AG20443 (cell line): Measurements from ENCODE around the gene OR6C4.
"Not testable (repeated sequence)": the region's sequence is repeated elsewhere in the genome, so short reads cannot be mapped to it uniquely, and the experiment has no call there.

Experiments
- DNase-seq: peaks from one replicate; pipeline ENCODE4 v3.0.0; 2012; ENCODE audit warnings: low spot score, mixed read lengths

OR6C4 gene

GRCh38 chr12:55549302-55549701 is at the start of gene OR6C4:
Gene OR6C4, plus strand, starts transcription at chr12:55549602. Its CDS starts 1,625 bp downstream, at chr12:55551227.
- DNase-seq: no peak

DNA sequence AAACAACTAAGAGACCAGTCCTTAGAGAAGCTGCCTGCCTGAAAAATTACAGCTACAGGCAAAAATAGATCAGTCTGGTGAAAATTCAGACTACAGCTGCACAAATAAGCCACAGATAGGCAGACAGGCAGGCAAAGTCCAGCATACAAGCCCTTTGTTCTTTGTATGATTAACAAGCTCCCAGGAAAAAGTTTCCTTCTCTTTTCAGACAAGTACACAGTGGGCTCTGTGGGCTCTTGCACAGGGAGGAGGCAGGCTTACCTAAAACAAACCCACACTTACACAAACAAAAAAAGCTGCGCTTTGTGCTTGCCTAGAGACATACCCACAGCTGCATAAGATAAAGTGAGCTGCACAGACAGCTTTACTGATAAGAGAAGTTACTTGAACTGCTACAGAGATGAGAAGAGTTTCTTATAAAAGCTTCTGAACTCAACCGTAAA is 49.6 kb upstream of the OR6C4 start:
- DNase-seq: no peak

- no peak for DNase-seq
Observed at GRCh38 chr12:55501601-55502000, 47.8 kb upstream of the OR6C4 start.

DNA sequence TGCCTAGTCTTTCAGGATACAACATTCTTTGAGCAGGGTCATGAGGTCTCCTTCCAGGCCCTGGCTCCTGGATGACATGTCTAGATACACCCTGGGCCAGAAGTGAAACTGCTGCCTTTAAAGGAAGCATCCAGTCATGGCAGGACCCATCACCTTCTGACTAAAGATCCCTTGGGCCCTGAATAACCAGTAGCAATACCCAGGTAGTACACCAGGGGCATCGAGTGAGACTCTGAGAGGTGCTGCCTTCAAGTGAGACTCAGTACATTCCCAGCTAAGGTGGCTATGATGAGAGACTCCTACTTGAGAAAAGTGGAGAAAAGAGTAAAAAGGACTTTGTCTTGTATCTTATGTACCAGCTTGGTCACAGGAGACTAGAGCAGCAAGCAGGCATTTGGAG is 33.7 kb upstream of the OR6C4 start:
- DNase-seq: no peak

DNA sequence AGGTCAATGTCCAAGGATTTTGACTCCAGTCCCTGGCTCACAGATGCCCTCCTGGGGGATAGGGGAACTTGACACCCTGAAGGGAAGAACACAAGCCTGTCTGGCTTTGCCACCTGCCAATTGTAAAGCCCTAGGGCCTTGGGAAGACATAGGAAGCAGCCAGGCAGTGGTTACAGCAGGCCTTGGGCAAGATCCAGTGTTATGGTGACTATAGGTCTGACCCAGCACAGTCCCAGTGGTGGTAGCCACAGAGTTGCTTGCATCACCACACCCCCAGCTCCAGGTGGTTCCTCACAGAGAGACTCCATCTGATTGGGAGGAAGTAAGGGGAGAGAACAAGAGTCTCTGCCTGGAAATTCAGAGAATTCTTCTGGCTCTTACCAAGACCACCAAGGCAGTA is 33.0 kb upstream of the OR6C4 start:
- no peak for DNase-seq

GRCh38 chr12:55548235-55548634 is 1.2 kb upstream of the OR6C4 start:
- not testable (repeated sequence) for DNase-seq

GRCh38 chr12:55548756-55549155 is 646 bp upstream of the OR6C4 start:
- DNase-seq: no peak

- DNase-seq: no peak
Observed at GRCh38 chr12:55554296-55554695, 4.9 kb downstream of the OR6C4 start.

GRCh38 chr12:55570060-55570459 is 20.7 kb downstream of the OR6C4 start:
- DNase-seq: not testable (repeated sequence)

- DNase-seq: not testable (repeated sequence)
Observed at GRCh38 chr12:55570689-55571088, 21.3 kb downstream of the OR6C4 start.

DNA sequence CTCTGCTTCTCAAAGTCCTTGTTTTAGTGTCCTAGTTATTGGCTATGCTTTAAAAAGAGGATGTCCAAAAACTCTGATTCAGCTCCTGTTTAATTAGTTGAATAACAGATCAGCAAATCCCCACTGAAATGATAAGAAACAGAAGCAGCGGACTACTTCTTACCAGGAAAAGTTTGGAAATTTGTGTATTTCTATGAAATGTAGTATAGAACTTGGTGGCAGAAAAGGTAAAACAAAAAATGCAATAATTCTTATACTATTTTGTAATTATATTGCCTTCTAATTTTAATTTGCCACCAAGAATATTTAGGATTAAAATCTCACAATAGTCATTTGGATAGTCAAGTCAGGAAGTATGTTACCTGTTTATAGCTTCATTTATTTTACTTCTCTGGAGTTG is 22.8 kb downstream of the OR6C4 start, which contains the start of gene OR2AP1:
OR2AP1 (plus strand) TSS at position 301 of the 400 bp plus-strand sequence. CDS start 1,947 bp downstream, outside the sequence.
- no peak for DNase-seq

DNA sequence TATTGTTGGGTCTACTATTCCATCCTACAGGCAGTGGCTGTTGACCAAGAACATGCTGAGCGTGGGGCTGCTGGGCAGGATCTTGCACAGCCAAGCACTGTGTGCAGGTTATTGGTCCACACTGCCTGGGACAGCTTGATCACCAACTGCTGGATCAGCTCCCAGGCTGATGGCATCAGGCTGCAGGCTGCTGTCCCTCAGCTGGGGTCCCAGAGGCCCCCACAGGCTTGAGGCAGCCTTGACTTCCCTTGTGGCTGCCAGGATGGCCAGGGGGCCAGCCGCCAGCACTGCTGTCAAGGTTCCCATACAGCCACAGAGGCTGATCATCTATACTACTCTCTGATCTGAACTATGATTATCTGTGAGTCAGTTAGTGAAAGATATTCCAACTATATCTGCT is 32.7 kb downstream of the OR6C4 start:
- DNase-seq: no peak

GRCh38 chr12:55585817-55586216 is 36.4 kb downstream of the OR6C4 start:
- no peak for DNase-seq

DNA sequence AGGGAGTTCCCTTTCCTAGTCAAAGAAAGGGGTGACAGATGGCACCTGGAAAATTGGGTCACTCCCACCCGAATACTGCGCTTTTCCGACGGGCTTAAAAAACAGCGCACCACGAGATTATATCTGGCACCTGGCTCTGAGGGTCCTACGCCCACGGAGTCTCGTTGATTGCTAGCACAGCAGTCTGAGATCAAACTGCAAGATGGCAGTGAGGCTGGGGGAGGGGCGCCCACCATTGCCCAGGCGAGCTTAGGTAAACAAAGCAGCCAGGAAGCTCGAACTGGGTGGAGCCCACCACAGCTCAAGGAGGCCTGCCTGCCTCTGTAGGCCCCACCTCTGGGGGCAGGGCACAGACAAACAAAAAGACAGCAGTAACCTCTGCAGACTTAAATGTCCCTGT is 40.8 kb downstream of the OR6C4 start:
- DNase-seq: not testable (repeated sequence)
